HEK293T (cell line): ENCODE measurements around the gene NHSL2.
A peak's percentile ranks its signal among the peaks of the same experiment; 100 is the strongest.

Experiments used
- CTCF ChIA-PET: fragments of 350-600 bp; formaldehyde crosslinking; extraction: SDS; loops from one replicate; lab custom pipeline; 2021; ENCODE audit warnings: antibody characterized with exemption, inconsistent platforms; lab: Yijun Ruan, JAX
- POLR2A ChIA-PET: fragments of 350-600 bp; formaldehyde crosslinking; extraction: SDS; loops from one replicate; lab custom pipeline; 2020; ENCODE audit warnings: antibody characterized with exemption, inconsistent platforms; lab: Yijun Ruan, JAX
- DNase-seq: peaks from one replicate; pipeline ENCODE4 v3.0.0; 2012; ENCODE audit warnings: mixed read lengths; ENCODE audit errors: extremely low spot score
- ARNT ChIP-seq: fragments of 450-650 bp; IDR thresholded peaks from 2 replicates; pipeline ENCODE4 v1.6.1; 2017; ENCODE audit warnings: mild to moderate bottlenecking
- BHLHE40 ChIP-seq: fragments of 450-650 bp; IDR thresholded peaks from 2 replicates; pipeline ENCODE4 v1.6.1; 2016; ENCODE audit warnings: mild to moderate bottlenecking, moderate library complexity, borderline replicate concordance
- CTBP1 ChIP-seq: fragments of 450-650 bp; IDR thresholded peaks from 2 replicates; pipeline ENCODE4 v1.6.1; 2016; ENCODE audit warnings: borderline replicate concordance
- ELF4 ChIP-seq: fragments of 450-650 bp; IDR thresholded peaks from 2 replicates; pipeline ENCODE4 v1.6.1; 2017; ENCODE audit warnings: antibody characterized with exemption
- FOXA1 ChIP-seq: fragments of 450-650 bp; IDR thresholded peaks from 2 replicates; pipeline ENCODE4 v1.6.1; 2016; ENCODE audit warnings: mild to moderate bottlenecking
- FOXK2 ChIP-seq: fragments of 450-650 bp; IDR thresholded peaks from 2 replicates; pipeline ENCODE4 v1.6.1; 2016; ENCODE audit warnings: mild to moderate bottlenecking
- FOXM1 ChIP-seq: fragments of 450-650 bp; IDR thresholded peaks from 2 replicates; pipeline ENCODE4 v1.6.1; 2017; ENCODE audit warnings: mild to moderate bottlenecking, borderline replicate concordance
- HDGF ChIP-seq: fragments of 450-650 bp; IDR thresholded peaks from 2 replicates; pipeline ENCODE4 v1.6.1; 2017; ENCODE audit warnings: antibody characterized with exemption, borderline replicate concordance
- L3MBTL2 ChIP-seq: fragments of 450-650 bp; conservative IDR thresholded peaks from 2 replicates; pipeline ENCODE4 v1.6.1; 2016; ENCODE audit warnings: mild to moderate bottlenecking
- LEF1 ChIP-seq: fragments of 450-650 bp; IDR thresholded peaks from 2 replicates; pipeline ENCODE4 v1.6.1; 2017; ENCODE audit warnings: mild to moderate bottlenecking, borderline replicate concordance
- NFRKB ChIP-seq: fragments of 450-650 bp; IDR thresholded peaks from 2 replicates; pipeline ENCODE4 v1.6.1; 2016; ENCODE audit warnings: mild to moderate bottlenecking, moderate library complexity
- SP1 ChIP-seq: fragments of 450-650 bp; IDR thresholded peaks from 2 replicates; pipeline ENCODE4 v1.6.1; 2017
- SUZ12 ChIP-seq: fragments of 450-650 bp; IDR thresholded peaks from 2 replicates; pipeline ENCODE4 v1.6.1; 2016; ENCODE audit warnings: mild to moderate bottlenecking
- TARDBP ChIP-seq: fragments of 450-650 bp; IDR thresholded peaks from 2 replicates; pipeline ENCODE4 v1.6.1; 2016
- ZNF384 ChIP-seq: fragments of 450-650 bp; IDR thresholded peaks from 2 replicates; pipeline ENCODE4 v1.6.1; 2016
- TF ChIP-seq, protein P1 (sequence below): fragments of 450-650 bp; IDR thresholded peaks from 2 replicates; pipeline ENCODE4 v1.6.1; 2016

NHSL2 gene

DNA sequence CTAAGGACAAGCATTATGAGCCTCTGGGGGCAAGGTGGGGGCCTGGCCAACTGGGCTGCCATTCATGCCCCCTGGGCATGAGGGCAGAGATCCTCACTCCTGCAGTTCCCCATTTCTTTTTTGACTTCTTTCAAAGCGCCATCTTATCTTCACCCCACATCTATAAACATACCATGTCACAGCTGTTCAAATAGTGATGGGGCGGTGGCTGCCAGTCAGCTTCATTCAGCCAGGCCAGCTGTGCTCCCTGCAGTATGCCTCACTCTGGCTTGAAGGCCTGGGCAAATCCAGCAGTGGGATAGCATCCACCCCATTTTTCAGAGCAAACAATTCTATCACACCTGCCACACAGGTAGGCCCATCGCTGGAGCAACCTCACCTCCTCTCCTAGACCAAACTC is 85.5 kb downstream of the NHSL2 start:
- ChIA-PET POLR2A (no interaction called here), CTCF (no interaction called here)
- TF ChIP-seq HDGF (no peak), SP1 (no peak), FOXM1 (no peak), L3MBTL2 (no peak), ZNF384 (no peak), FOXA1 (no peak), LEF1 (no peak), SUZ12 (no peak), TARDBP (no peak), NFRKB (no peak)
- no peak for DNase-seq

DNA sequence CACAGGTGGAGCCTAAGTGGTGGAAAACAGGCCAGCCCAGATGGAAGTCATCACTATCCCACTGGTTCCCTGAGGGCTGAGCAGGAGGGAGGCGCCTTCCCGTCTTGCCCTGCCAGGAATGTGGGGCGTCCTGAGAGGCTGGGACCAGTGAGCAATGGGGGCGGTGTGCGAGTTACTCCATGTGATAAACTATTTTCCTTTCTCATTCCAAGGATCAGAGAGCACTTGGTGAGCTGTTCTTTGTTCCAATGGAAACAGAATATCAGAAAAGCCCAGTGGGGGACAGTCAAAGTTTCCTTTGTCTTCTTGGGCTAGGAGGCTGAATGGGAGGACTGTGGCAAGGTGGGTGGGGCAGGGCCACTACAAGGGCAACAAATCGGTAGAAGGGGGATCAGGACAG is 86.2 kb downstream of the NHSL2 start:
- TF ChIP-seq LEF1 (no peak), NFRKB (no peak), BHLHE40 (no peak), CTBP1 (no peak), SP1 (no peak), FOXA1 (no peak), ELF4 (no peak), SUZ12 (no peak), ZNF384 (no peak), FOXM1 (no peak), L3MBTL2 (no peak), HDGF (no peak)
- no peak for DNase-seq
- ChIA-PET POLR2A (no interaction called here), CTCF (no interaction called here)

DNA sequence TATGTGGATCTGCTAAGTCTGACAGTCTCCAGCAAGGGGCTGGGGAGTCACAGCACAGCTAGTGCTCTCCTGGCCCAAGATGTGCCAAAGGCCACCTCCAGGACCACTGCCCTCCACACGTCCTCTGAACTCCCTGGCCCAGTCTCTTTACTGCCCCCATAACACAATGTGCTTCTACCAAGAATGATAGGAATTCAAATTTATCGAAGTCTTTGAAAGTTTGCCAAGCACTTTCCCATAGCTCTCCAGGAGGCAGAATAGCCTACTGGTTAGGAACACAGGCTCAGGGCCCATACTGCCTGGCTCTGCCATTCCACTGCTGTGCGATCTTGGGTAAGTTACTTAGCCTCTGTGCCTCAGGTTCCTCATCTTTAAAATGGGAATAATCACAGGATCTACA is 86.7 kb downstream of the NHSL2 start:
- POLR2A ChIA-PET, result no interaction called here
- no peak for TF ChIP-seq BHLHE40
- TF ChIP-seq FOXM1, result no peak
- no peak for TF ChIP-seq FOXK2
- no peak for TF ChIP-seq FOXA1
- TF ChIP-seq SUZ12, result no peak
- no peak for TF ChIP-seq CTBP1
- TF ChIP-seq, protein P1, sequence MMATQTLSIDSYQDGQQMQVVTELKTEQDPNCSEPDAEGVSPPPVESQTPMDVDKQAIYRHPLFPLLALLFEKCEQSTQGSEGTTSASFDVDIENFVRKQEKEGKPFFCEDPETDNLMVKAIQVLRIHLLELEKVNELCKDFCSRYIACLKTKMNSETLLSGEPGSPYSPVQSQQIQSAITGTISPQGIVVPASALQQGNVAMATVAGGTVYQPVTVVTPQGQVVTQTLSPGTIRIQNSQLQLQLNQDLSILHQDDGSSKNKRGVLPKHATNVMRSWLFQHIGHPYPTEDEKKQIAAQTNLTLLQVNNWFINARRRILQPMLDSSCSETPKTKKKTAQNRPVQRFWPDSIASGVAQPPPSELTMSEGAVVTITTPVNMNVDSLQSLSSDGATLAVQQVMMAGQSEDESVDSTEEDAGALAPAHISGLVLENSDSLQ, result no peak
- TF ChIP-seq SP1, result no peak
- TF ChIP-seq ZNF384, result no peak
- TF ChIP-seq NFRKB, result no peak
- no peak for TF ChIP-seq TARDBP
- no peak for TF ChIP-seq ARNT

DNA sequence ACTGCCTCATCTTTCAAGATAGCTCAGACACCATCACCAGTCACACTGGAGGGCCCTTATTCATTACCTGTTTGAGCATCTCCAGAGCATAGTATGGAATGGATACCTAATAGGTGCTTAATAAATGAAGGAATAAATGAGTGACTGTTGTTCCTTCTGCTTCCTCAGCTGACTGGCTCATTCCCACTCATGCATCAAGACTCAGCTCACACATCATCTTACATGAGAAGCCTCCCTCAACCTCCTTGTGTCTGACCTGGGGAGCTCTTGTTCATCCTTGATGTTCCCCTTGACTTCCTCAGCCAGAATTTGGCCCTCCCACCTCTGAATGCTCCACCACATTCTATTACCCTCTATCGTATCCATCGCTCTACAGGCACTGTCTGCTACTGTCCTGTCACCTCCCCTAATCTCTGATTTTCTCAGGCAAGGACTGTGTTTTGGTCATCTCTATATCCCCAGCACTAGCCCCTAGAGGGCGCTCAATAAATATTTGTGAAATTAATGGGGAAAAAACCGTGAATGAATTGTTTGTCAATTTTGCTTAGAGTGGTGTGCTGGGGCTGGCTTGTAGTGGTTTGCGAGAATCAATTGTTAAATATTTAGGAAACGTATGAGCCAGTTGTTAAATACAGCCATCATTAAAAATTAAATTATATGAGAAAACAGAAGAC is 88.3 kb downstream of the NHSL2 start:
- ChIA-PET POLR2A (interaction anchor here (1.1 to 1.4 kb wide), 2 partner anchors 89 to 124 kb away, joined by 3 to 6 read pairs; partner anchors contain the start of gene NHSL2), CTCF (interaction anchor here (0.7 to 2.5 kb wide), 10 partner anchors 11 to 183 kb away, joined by 3 to 17 read pairs (median 5); partner anchors contain the start of gene PIN4)
- DNase-seq, result peak; percentile 65

More for the DNA sequence above, 86.7 kb downstream of the NHSL2 start:
- DNase-seq, result no peak
- CTCF ChIA-PET, result interaction anchor here (1.6 to 1.7 kb wide), 2 partner anchors 9 to 24 kb away, joined by 6 to 17 read pairs; no protein-coding TSS in a partner anchor

DNA sequence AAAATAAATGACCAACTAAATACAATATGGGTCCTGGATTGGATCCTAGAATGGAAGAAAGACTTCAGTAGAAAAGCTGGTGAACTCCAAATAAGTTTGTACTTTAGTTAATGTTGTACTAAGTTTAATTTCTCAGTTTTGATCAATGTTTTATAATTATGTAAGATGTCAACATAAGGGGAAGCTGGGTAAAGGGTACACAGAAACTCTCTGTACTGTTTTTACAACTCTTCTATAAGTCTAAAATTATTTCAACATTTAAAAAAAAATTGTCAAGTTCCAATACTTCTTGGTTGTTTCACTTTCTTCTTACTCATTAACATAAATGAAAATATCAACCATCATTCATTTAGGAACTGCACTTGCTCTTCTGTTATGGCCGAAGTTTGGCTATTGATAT is 88.9 kb downstream of the NHSL2 start:
- DNase-seq, result no peak
- TF ChIP-seq, protein P1, result no peak
- TF ChIP-seq SP1 (no peak), HDGF (no peak), TARDBP (no peak), CTBP1 (no peak), ELF4 (no peak), LEF1 (no peak), FOXA1 (no peak), FOXM1 (no peak), L3MBTL2 (no peak), BHLHE40 (no peak), ARNT (no peak), ZNF384 (no peak), SUZ12 (no peak), NFRKB (no peak)
- CTCF ChIA-PET, result interaction anchor here (0.6 to 2.5 kb wide), 5 partner anchors 19 to 319 kb away, joined by 3 to 12 read pairs (median 6); no protein-coding TSS in a partner anchor
- POLR2A ChIA-PET, result interaction anchor here (1.1 to 1.4 kb wide), 2 partner anchors 89 to 124 kb away, joined by 3 to 6 read pairs; partner anchors contain the start of gene NHSL2

More for the DNA sequence above, 88.3 kb downstream of the NHSL2 start:
- TF ChIP-seq CTBP1 (no peak), TARDBP (no peak), L3MBTL2 (no peak), BHLHE40 (no peak), SUZ12 (no peak), HDGF (no peak), ARNT (no peak), ELF4 (no peak), NFRKB (no peak), LEF1 (no peak), FOXM1 (no peak)

DNA sequence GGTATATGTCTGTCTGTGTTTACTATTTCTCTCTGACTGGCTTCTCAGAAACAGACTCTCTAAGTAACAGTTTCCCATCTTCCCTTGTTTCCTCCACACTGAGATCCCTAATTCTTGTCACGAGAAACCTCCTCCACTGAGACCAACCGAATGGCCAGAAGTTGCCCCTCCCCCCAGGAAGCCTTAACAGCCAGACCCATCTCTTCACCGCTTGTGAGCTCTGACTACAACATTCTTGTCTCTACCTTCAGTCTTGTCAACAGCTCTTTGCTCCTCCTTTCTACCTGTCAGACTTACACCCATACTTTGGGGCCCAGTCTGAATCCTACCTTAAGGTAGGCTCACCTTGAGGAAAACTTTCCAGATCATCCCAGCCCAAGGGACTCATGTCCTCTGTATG is 90.8 kb downstream of the NHSL2 start:
- ChIA-PET POLR2A (no interaction called here), CTCF (interaction anchor here (0.5 to 1.4 kb wide), 5 partner anchors 11 to 144 kb away, joined by 3 read pairs; no protein-coding TSS in a partner anchor)
- no peak for DNase-seq
- TF ChIP-seq NFRKB (no peak), HDGF (no peak), ELF4 (no peak), SUZ12 (no peak), L3MBTL2 (no peak), ARNT (no peak), FOXK2 (no peak), FOXA1 (no peak)
- TF ChIP-seq, protein P1, result no peak
